ENCODE measurements around the gene ADCY6. TPM values are rescaled to one million over a fixed set of nuclear protein-coding genes. Genes with fewer than 3 reads are reported as not detected.

ADCY6 gene
- total and polyA plus RNA-seq, 8 donors = 12.9 to 53.4 (median 21.6) TPM

DNA sequence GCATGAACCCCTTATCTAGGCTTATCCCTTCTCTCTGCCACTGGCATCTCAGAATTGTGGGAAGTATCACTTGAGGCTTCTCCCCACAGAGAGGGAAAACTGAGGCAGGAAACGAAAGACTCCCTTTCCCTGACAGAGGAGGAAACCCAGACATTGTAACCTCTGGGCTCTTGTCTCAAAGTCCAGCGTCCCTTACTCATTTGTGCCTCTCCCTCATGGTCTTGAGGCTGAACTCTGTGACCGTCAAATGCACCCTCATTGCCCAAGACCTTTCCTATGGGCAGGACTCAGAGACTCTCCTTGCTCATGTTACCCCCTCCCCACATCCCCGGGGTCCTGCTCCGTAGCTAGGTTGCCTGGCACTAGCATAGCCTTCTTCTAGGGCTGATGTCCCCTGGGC lies 33.2 kb upstream of the ADCY6 start:
- Histone ChIP-seq H3K9me3 (no peaks in the 10 kb centered on the region), H3K27me3 (no peaks in the 10 kb centered on the region), H3K27ac (no peak overlapping the region), H3K4me3 (no peak overlapping the region), H3K4me1 (peaks cover 0 to 2% (median 0%) of the 10 kb centered on the region in 3 donors), H3K36me3 (no peaks in the 10 kb centered on the region)
- no peak for DNase-seq
- 72 to 81% methylated on average over 5 of the region's 5 CpGs for WGBS, 2 donors
- FAIRE-seq = no peak
- intact Hi-C loops (cut with DNase I) = no loop called here
- no peak for TF ChIP-seq CTCF (IDR thresholded peaks at IDR 0.05)
- no peak for ATAC-seq

DNA sequence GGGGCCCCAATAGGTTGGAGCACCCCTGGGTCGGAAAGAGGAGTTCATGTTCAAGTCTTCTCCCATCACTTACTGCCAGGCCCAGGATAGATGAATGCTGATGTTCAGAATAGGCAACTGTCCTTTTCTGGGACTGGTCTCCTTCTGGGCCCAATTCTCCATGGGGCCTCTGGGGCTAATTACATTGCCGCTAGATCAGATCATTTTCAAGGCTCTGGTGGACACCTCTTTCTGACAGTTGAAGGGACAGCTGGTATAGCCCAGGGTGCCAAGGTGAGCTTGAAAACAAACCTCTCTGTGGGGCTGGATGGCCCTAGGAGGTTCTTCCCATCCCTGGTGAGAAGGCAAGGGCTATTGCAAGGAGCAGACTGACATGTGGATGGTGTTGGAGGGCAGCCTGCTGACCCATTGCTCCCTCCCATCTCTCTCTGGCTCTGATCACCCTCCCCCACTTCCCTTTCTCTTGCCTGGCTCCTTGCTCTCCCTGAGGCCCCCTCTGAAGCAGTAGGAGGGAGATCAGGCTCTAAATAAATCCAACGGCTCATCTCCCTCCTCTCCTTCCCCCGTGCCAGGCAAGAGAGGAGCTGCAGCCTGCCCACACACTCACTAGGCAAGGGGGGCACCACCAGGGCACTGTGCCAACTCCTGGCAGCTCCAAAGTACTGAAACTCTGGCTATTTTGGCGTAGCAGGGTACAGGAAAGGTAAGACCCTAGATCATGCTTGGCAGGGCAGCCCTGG lies 31.3 kb upstream of the ADCY6 start:
- DNase-seq = no peak
- ATAC-seq = no peak
- no peak overlapping the region for H3K4me3 ChIP-seq
- H3K27ac ChIP-seq = no peak overlapping the region
- H3K36me3 ChIP-seq = no peaks in the 10 kb centered on the region
- no peak for TF ChIP-seq CTCF (IDR thresholded peaks at IDR 0.05)
- WGBS, 2 donors = 78 to 79% methylated on average over 5 of the region's 5 CpGs
- intact Hi-C loops (cut with DNase I) = no loop called here
- FAIRE-seq = no peak
- H3K4me1 ChIP-seq = peaks cover 0 to 8% (median 8%) of the 10 kb centered on the region in 3 donors
- no peaks in the 10 kb centered on the region for H3K9me3 ChIP-seq
- no peaks in the 10 kb centered on the region for H3K27me3 ChIP-seq

- H3K4me3 ChIP-seq = peak overlapping the region; percentile 40 to 72 (median 56)
- FAIRE-seq = no peak
- intact Hi-C loops (cut with DNase I) = no loop called here
- no peaks in the 10 kb centered on the region for H3K27me3 ChIP-seq
- H3K4me1 ChIP-seq = peaks cover 0 to 8% (median 8%) of the 10 kb centered on the region in 3 donors
- no peak for TF ChIP-seq CTCF (IDR thresholded peaks at IDR 0.05)
- no peak overlapping the region for H3K27ac ChIP-seq
- WGBS, 2 donors = 21 to 27% methylated on average over 31 to 37 of the region's 37 CpGs
- ATAC-seq = no peak
- peak in 1 of 6 donors; percentile 41 for DNase-seq
- H3K36me3 ChIP-seq = no peaks in the 10 kb centered on the region
- H3K9me3 ChIP-seq = no peaks in the 10 kb centered on the region
These were observed 30.1 kb upstream of the ADCY6 start for GRCh38 chr12:48818831-48819590.

DNA sequence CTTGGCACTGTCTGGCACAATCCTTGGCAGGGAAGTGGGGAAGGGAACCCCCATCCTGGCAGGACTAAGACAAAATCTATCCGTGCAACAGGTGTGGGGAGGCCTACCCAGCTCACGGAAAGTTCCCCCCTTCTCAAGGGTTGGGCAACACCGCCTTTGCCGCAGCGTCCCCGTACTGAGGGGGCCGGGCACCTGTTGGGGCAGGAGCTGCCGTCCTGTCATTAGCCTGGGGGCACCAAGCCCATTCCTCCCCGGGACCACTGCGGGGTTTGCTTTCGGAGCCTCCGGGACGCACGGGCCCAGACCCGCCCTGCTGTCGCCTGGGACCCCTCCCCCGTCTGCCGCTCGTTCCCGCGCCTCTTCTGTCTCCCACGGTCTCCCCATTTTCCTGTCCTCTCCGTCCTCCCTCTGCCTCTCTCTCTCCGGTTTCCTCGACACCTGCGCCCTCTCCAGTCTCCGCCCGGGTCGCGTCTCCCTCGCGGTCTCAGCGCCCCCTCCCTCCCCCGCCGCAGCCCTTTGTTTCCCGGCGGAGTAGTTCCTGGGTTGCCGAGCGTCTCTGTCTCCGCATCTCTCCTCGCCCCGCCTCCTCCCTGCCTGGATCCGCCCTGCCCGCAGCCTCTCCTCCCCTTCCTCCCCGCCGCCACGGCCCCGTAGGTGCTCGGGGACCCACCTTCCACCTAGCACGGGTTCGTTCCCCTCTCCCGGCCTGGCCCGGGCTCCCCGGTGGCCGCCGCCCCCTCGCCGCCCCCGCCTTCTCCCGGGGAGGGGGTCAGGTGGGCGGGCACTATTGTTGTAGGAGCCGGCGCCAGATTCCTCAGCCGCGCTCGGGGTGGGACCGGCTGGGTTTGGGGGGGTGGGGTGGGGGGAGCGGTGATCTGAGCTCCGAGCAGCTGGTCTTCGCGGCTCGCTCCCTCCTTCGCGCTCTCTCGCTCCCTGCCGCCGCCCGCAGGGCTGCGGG lies 29.3 kb upstream of the ADCY6 start, which contains the start of gene CACNB3:
CACNB3 (plus strand) TSS at position 624 of the 958 bp plus-strand sequence. CDS start 434 bp downstream, outside the sequence.
- WGBS, 2 donors = 1% methylated on average over 61 to 79 of the region's 79 CpGs
- intact Hi-C loops (cut with DNase I) = no loop called here
- H3K36me3 ChIP-seq = no peaks in the 10 kb centered on the region
- H3K4me3 ChIP-seq = peak within 1 kb of the TSS; percentile 40 to 72 (median 56)
- DNase-seq (peak; percentile 48 to 85 (median 73)), ATAC-seq (peak; percentile 12 to 35 (median 30)), FAIRE-seq (no peak)
- H3K27ac ChIP-seq = no peak within 1 kb of the TSS
- TF ChIP-seq CTCF (IDR thresholded peaks at IDR 0.05) = no peak
- peaks cover 0 to 8% (median 8%) of the 10 kb centered on the region in 3 donors for H3K4me1 ChIP-seq
- no peaks in the 10 kb centered on the region for H3K27me3 ChIP-seq
- no peaks in the 10 kb centered on the region for H3K9me3 ChIP-seq

All from pancreas (tissue), 10 donors.